Stomach smooth muscle (tissue), 2 donors: ENCODE results near the gene NEU2.

ENCODE experiments used
- H3K27ac ChIP-seq: one replicate; pipeline ENCODE4 v1.7.0; 2013; ENCODE audit warnings: mild to moderate bottlenecking, low read length, inconsistent platforms
- H3K27me3 ChIP-seq, 2 donors: one replicate each; pipeline ENCODE4 v1.7.0; 2013; ENCODE audit warnings: low read length in 2 of 2; ENCODE audit not compliant: insufficient read depth in 2 of 2, control insufficient read depth in 1 of 2
- H3K36me3 ChIP-seq, 2 donors: one replicate each; pipeline ENCODE4 v1.7.0; 2013; ENCODE audit warnings: low read length in 2 of 2; ENCODE audit not compliant: control insufficient read depth in 2 of 2, insufficient read depth in 2 of 2
- H3K4me1 ChIP-seq: one replicate; pipeline ENCODE4 v1.7.0; 2013; ENCODE audit warnings: low read length; ENCODE audit not compliant: control insufficient read depth, insufficient read depth
- H3K4me3 ChIP-seq, 2 donors: one replicate each; pipeline ENCODE4 v1.7.0; 2013; ENCODE audit warnings: low read length in 2 of 2
- H3K9ac ChIP-seq, 2 donors: one replicate each; pipeline ENCODE4 v1.7.0; 2013; ENCODE audit warnings: low read length in 2 of 2, mild to moderate bottlenecking in 1 of 2
- H3K9me3 ChIP-seq, 2 donors: one replicate each; pipeline ENCODE4 v1.7.0; 2013; ENCODE audit warnings: low read length in 2 of 2; ENCODE audit not compliant: control insufficient read depth in 2 of 2
- donor health status: healthy.
- donor health status: Pancreatic carcinoma.

Gene NEU2

GRCh38 chr2:233000886-233001750, 31.4 kb upstream of the NEU2 start:
- Histone ChIP-seq H3K9me3 (no peaks in the 10 kb centered on the region), H3K4me3 (no peak overlapping the region), H3K27me3 (peaks cover 0 to 4% of the 10 kb centered on the region in 2 donors), H3K4me1 (no peaks in the 10 kb centered on the region), H3K36me3 (no peaks in the 10 kb centered on the region), H3K27ac (no peak overlapping the region), H3K9ac (no peak overlapping the region)

- Histone ChIP-seq H3K27ac (no peak overlapping the region), H3K9ac (no peak overlapping the region), H3K27me3 (peaks cover 0 to 2% of the 10 kb centered on the region in 2 donors), H3K4me3 (no peak overlapping the region), H3K4me1 (no peaks in the 10 kb centered on the region), H3K36me3 (no peaks in the 10 kb centered on the region), H3K9me3 (no peaks in the 10 kb centered on the region)
Measured at GRCh38 chr2:233002829-233003657, 29.4 kb upstream of the NEU2 start.

GRCh38 chr2:233003658-233004555, 28.6 kb upstream of the NEU2 start:
- Histone ChIP-seq H3K36me3 (no peaks in the 10 kb centered on the region), H3K4me3 (no peak overlapping the region), H3K4me1 (no peaks in the 10 kb centered on the region), H3K9me3 (no peaks in the 10 kb centered on the region), H3K27ac (no peak overlapping the region), H3K9ac (no peak overlapping the region), H3K27me3 (peaks cover 0 to 2% of the 10 kb centered on the region in 2 donors)

- Histone ChIP-seq H3K27ac (no peak overlapping the region), H3K9ac (no peak overlapping the region), H3K36me3 (no peaks in the 10 kb centered on the region), H3K4me3 (no peak overlapping the region), H3K4me1 (no peaks in the 10 kb centered on the region), H3K9me3 (no peaks in the 10 kb centered on the region), H3K27me3 (peaks cover 0 to 2% of the 10 kb centered on the region in 2 donors)
Measured at GRCh38 chr2:233005096-233005495, 27.4 kb upstream of the NEU2 start.

- Histone ChIP-seq H3K9ac (no peak overlapping the region), H3K4me3 (no peak overlapping the region), H3K27ac (no peak overlapping the region), H3K36me3 (no peaks in the 10 kb centered on the region), H3K27me3 (peaks cover 0 to 2% of the 10 kb centered on the region in 2 donors), H3K4me1 (no peaks in the 10 kb centered on the region), H3K9me3 (no peaks in the 10 kb centered on the region)
Measured at GRCh38 chr2:233006648-233007047, 25.8 kb upstream of the NEU2 start.

GRCh38 chr2:233007270-233007669, 25.2 kb upstream of the NEU2 start:
- Histone ChIP-seq H3K36me3 (no peaks in the 10 kb centered on the region), H3K4me3 (no peak overlapping the region), H3K27me3 (peaks cover 0 to 2% of the 10 kb centered on the region in 2 donors), H3K9me3 (no peaks in the 10 kb centered on the region), H3K27ac (no peak overlapping the region), H3K9ac (no peak overlapping the region), H3K4me1 (no peaks in the 10 kb centered on the region)

GRCh38 chr2:233007739-233008138, 24.7 kb upstream of the NEU2 start:
- H3K9me3 ChIP-seq: no peaks in the 10 kb centered on the region
- no peak overlapping the region for H3K4me3 ChIP-seq
- H3K4me1 ChIP-seq: no peaks in the 10 kb centered on the region
- H3K36me3 ChIP-seq: no peaks in the 10 kb centered on the region
- peaks cover 0 to 2% of the 10 kb centered on the region in 2 donors for H3K27me3 ChIP-seq
- no peak overlapping the region for H3K9ac ChIP-seq
- no peak overlapping the region for H3K27ac ChIP-seq

- no peaks in the 10 kb centered on the region for H3K9me3 ChIP-seq
- H3K27me3 ChIP-seq: peaks cover 0 to 2% of the 10 kb centered on the region in 2 donors
- no peaks in the 10 kb centered on the region for H3K36me3 ChIP-seq
- no peak overlapping the region for H3K9ac ChIP-seq
- H3K4me3 ChIP-seq: no peak overlapping the region
- H3K27ac ChIP-seq: no peak overlapping the region
- no peaks in the 10 kb centered on the region for H3K4me1 ChIP-seq
Measured at GRCh38 chr2:233009661-233010060, 22.8 kb upstream of the NEU2 start.

GRCh38 chr2:233010569-233011267, 21.8 kb upstream of the NEU2 start:
- H3K27me3 ChIP-seq: no peaks in the 10 kb centered on the region
- H3K27ac ChIP-seq: no peak overlapping the region
- H3K36me3 ChIP-seq: no peaks in the 10 kb centered on the region
- no peak overlapping the region for H3K4me3 ChIP-seq
- H3K4me1 ChIP-seq: no peaks in the 10 kb centered on the region
- no peak overlapping the region for H3K9ac ChIP-seq
- peaks cover 0 to 4% of the 10 kb centered on the region in 2 donors for H3K9me3 ChIP-seq

GRCh38 chr2:233011268-233011650, 21.2 kb upstream of the NEU2 start:
- Histone ChIP-seq H3K4me1 (no peaks in the 10 kb centered on the region), H3K9me3 (peaks cover 0 to 4% of the 10 kb centered on the region in 2 donors), H3K4me3 (no peak overlapping the region), H3K27me3 (no peaks in the 10 kb centered on the region), H3K27ac (no peak overlapping the region), H3K9ac (no peak overlapping the region), H3K36me3 (no peaks in the 10 kb centered on the region)
